Left ventricle myocardium inferior (tissue), 1 donor: ENCODE results near the gene MYOM3. TPM values are rescaled to one million over a fixed set of nuclear protein-coding genes. Genes with fewer than 3 reads are reported as not detected.
"Not testable (repeated sequence)": the region's sequence is repeated elsewhere in the genome, so short reads cannot be mapped to it uniquely, and the experiment has no call there.

Source experiments
- DNase-seq: peaks from one replicate; pipeline ENCODE4 v3.0.0-alpha.2; 2020
- H3K27ac ChIP-seq: fragments of 200-600 bp; replicated peaks from 2 replicates; pipeline ENCODE4 v1.8.0; 2021
- H3K27me3 ChIP-seq: fragments of 200-600 bp; 2 replicates; pipeline ENCODE4 v1.8.0; 2021; ENCODE audit warnings: low read depth
- H3K36me3 ChIP-seq: fragments of 200-600 bp; 2 replicates; pipeline ENCODE4 v1.8.0; 2021
- H3K4me1 ChIP-seq: fragments of 200-600 bp; 2 replicates; pipeline ENCODE4 v1.8.0; 2021
- H3K4me3 ChIP-seq: fragments of 200-600 bp; 2 replicates; pipeline ENCODE4 v1.8.0; 2021; ENCODE audit warnings: mild to moderate bottlenecking, moderate library complexity
- H3K9me3 ChIP-seq: fragments of 200-600 bp; replicated peaks from 2 replicates; pipeline ENCODE4 v1.8.0; 2021
- CTCF ChIP-seq: fragments of 200-600 bp; IDR thresholded peaks from 2 replicates; pipeline ENCODE4 v1.8.0; 2021; ENCODE audit warnings: antibody characterized with exemption, mild to moderate bottlenecking, borderline replicate concordance
- intact Hi-C: fragments of 100-400 bp; cut with micrococcal nuclease; formaldehyde crosslinking; loops from one replicate; pipeline ENCODE4 v1.11.0; 2022
- total RNA-seq: library from RNA; stranded (reverse); fragmentation: NEBNext Ultra II Directional; extraction: Animal tissue kit (Norgen Biotek cat#: 25700); gene quantifications from one replicate; pipeline ENCODE4 v1.2.1, GENCODE V29; 2021
- donor health status: DM: no; HTN: yes; CAD: no; lungs with severe emphysema.

Gene MYOM3
- total RNA-seq, 1 donor from 2014 or later = 440 TPM

GRCh38 chr1:24055681-24056080 is 56.3 kb downstream of the MYOM3 start:
- Histone ChIP-seq H3K9me3 (no peaks in the 10 kb centered on the region), H3K27me3 (no peaks in the 10 kb centered on the region), H3K36me3 (peaks cover 29% of the 10 kb centered on the region), H3K4me3 (no peak overlapping the region), H3K27ac (no peak overlapping the region), H3K4me1 (no peaks in the 10 kb centered on the region)
- DNase-seq = no peak
- intact Hi-C loops = no loop called here
- no peak for TF ChIP-seq CTCF

GRCh38 chr1:24052220-24052619 is 59.7 kb downstream of the MYOM3 start:
- Histone ChIP-seq H3K4me1 (peaks cover 2% of the 10 kb centered on the region), H3K27me3 (no peaks in the 10 kb centered on the region), H3K4me3 (no peak overlapping the region), H3K9me3 (no peaks in the 10 kb centered on the region), H3K27ac (no peak overlapping the region), H3K36me3 (no peaks in the 10 kb centered on the region)
- intact Hi-C loops = no loop called here
- TF ChIP-seq CTCF = no peak
- DNase-seq = no peak

- no peak overlapping the region for H3K4me3 ChIP-seq
- H3K4me1 ChIP-seq = peaks cover 10% of the 10 kb centered on the region
- H3K36me3 ChIP-seq = no peaks in the 10 kb centered on the region
- intact Hi-C loops = no loop called here
- TF ChIP-seq CTCF = no peak
- H3K27ac ChIP-seq = no peak overlapping the region
- no peaks in the 10 kb centered on the region for H3K27me3 ChIP-seq
- no peak for DNase-seq
- no peaks in the 10 kb centered on the region for H3K9me3 ChIP-seq
Measured at GRCh38 chr1:24051206-24051945, 60.6 kb downstream of the MYOM3 start.

GRCh38 chr1:24049733-24050132 is 62.2 kb downstream of the MYOM3 start:
- Histone ChIP-seq H3K27ac (no peak overlapping the region), H3K4me1 (peaks cover 20% of the 10 kb centered on the region), H3K4me3 (no peak overlapping the region), H3K9me3 (no peaks in the 10 kb centered on the region), H3K36me3 (no peaks in the 10 kb centered on the region), H3K27me3 (no peaks in the 10 kb centered on the region)
- no peak for TF ChIP-seq CTCF
- no peak for DNase-seq
- intact Hi-C loops = no loop called here

- H3K36me3 ChIP-seq, H3K27ac ChIP-seq, intact Hi-C loops, H3K27me3 ChIP-seq, H3K9me3 ChIP-seq, DNase-seq, H3K4me3 ChIP-seq: not testable (repeated sequence)
- H3K4me1 ChIP-seq = peaks cover 20% of the 10 kb centered on the region
Measured at GRCh38 chr1:24048894-24049293, 63.0 kb downstream of the MYOM3 start.

- no peak overlapping the region for H3K27ac ChIP-seq
- DNase-seq = no peak
- H3K4me3 ChIP-seq = no peak overlapping the region
- no peaks in the 10 kb centered on the region for H3K27me3 ChIP-seq
- no peaks in the 10 kb centered on the region for H3K36me3 ChIP-seq
- H3K9me3 ChIP-seq = no peaks in the 10 kb centered on the region
- TF ChIP-seq CTCF = no peak
- peaks cover 20% of the 10 kb centered on the region for H3K4me1 ChIP-seq
- intact Hi-C loops = no loop called here
Measured at GRCh38 chr1:24048205-24048869, 63.6 kb downstream of the MYOM3 start.
